Measurements from ENCODE around the gene SORL1-AS1.

Gene SORL1-AS1

DNA sequence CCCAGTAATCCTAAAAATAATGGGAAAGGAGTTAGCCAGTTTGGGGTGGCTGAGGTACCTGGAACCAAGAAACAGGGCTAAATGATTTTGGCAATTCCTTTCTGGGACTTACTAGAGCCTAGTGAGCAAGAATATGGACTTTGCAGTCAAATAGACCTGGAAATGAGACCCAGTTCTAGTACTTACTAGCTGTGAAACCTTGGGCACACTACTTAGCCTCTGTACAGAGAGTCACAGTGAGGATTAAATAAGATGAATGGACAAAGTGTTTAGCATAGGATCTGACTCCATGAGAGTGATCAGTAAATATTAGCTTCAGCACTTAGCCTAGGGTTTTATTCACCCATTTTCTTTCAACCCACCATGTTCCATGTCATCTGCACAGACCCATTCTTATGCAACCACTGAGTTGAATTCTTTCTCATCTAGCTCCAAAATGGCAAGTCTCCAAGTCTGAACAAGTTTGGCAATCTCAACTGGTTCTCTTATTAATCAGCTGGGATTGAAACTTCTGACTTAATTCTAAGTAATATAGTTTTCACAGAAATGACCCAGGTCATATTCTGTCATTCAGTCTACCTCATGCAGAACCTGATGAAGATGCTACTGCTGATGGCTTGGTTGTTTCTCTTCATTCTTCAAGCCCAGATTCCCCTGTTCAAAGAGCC lies 15.6 kb downstream of the SORL1-AS1 start:
- no peak for DNase-seq (ENCODE audit: missing footprints)
- peak; percentile 46 for ATAC-seq
- intact Hi-C loops (cut with DNase I): no loop called here

GRCh38 chr11:121435551-121436511 lies 16.9 kb downstream of the SORL1-AS1 start:
- intact Hi-C loops (cut with DNase I): no loop called here
- no peak for DNase-seq (ENCODE audit: missing footprints)
- ATAC-seq: peak; percentile 28

- DNase-seq (ENCODE audit: missing footprints) (no peak), ATAC-seq (no peak)
- intact Hi-C loops (cut with DNase I): no loop called here
These were observed 17.6 kb downstream of the SORL1-AS1 start for GRCh38 chr11:121435132-121435531.

GRCh38 chr11:121431820-121432526 lies 20.8 kb downstream of the SORL1-AS1 start:
- intact Hi-C loops (cut with DNase I): no loop called here
- DNase-seq (ENCODE audit: missing footprints): no peak
- no peak for ATAC-seq

DNA sequence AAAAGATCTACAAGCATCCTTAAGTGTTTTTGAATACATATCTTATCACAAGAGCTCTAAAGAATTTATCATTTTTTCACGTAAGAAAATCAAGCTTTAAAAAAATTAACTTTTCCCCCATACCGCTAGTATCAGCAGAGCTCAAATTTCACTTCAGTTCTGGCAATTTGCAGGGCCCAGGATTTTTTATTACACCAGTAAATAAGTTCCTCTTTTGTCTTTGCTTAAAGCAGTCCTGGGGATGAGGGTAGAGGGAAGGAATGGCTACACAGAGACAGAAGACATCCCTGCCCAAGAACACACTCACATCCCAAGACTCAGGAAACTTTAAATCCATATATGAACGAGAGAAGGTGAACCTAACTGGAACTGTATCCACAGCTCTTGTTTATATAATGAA lies 23.2 kb downstream of the SORL1-AS1 start:
- ATAC-seq (no peak), DNase-seq (ENCODE audit: missing footprints) (no peak)
- intact Hi-C loops (cut with DNase I): no loop called here

DNA sequence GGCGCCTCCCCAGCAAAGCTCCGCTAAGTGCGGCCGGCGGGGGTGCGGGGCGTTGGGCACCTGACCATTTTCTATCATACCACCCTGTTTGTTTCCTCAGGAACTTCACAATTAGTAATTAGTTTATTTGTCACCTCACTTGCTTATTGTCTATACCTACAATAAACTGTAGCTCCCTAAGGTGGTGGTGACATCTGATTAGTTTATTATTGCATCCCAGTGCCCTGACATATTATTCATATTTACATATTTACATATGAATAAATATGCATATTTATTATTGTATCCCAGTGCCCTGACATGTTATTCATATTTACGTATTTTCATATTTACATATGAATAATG lies 25.4 kb downstream of the SORL1-AS1 start:
- intact Hi-C loops (cut with DNase I): no loop called here
- ATAC-seq: no peak
- no peak for DNase-seq (ENCODE audit: missing footprints)

- intact Hi-C loops (cut with DNase I): no loop called here
- DNase-seq (ENCODE audit: missing footprints) (peak; percentile 80), ATAC-seq (peak; percentile 85)
These were observed 26.0 kb downstream of the SORL1-AS1 start for GRCh38 chr11:121426476-121427399.

DNA sequence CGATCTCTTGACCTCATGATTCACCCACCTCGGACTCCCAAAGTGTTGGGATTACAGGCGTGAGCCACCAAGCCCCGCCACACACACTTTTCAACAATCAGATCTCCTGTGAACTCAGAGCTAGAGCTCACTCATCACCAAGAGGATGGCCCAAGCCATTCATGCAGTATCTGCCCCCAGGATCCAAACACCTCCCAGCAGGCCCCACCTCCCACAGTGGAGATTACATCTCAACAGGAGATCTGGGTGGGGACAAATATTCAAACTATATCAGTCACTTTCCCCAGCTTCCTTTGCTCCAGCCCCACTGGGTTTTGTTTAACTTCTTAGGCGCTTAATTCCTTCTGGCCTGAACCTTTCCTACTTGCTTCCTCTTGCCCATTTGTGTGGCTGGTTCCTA lies 26.9 kb downstream of the SORL1-AS1 start:
- intact Hi-C loops (cut with DNase I): no loop called here
- ATAC-seq: no peak
- DNase-seq (ENCODE audit: missing footprints): no peak

- intact Hi-C loops (cut with DNase I): no loop called here
- no peak for DNase-seq (ENCODE audit: missing footprints)
- no peak for ATAC-seq
These were observed 30.1 kb downstream of the SORL1-AS1 start for GRCh38 chr11:121422675-121423074.

DNA sequence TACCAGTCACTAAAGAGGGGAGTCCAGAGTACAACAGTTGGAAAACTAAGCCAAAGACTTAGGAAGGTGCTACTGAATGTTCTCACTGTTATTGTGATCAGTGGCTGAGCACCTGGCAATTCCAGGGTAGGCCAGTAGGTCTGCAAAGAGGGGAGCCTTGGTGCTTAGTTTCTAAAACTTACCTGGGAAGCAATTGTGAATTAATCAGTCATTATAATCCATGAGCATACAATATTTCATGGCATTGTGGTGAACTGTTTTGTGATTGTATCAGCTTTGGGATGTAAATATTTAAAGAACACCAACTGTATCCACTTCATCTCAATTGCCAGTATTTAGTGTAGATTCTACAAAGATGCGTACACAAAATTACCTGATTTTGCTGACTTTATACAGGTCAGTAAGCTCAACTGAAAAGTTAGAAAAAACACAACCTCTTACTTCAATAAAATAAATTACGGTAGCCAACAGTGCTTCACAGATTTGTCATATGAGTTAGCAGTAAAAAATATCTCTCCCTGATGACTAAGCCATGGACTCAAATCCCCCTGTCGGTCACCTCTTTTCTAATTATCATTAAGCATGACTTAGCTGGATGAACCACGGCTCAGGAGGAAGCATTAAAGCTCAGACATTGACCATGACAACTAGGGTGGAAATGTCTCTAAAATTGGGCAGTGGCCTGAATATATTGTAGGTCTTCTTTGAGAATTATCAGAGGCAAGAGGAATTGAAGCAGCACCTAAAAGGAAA lies 31.4 kb downstream of the SORL1-AS1 start:
- ATAC-seq (no peak), DNase-seq (ENCODE audit: missing footprints) (no peak)
- intact Hi-C loops (cut with DNase I): no loop called here

- ATAC-seq (no peak), DNase-seq (ENCODE audit: missing footprints) (no peak)
- intact Hi-C loops (cut with DNase I): no loop called here
These were observed 32.4 kb downstream of the SORL1-AS1 start for GRCh38 chr11:121420398-121420797.

- no peak for DNase-seq (ENCODE audit: missing footprints)
- no peak for ATAC-seq
- intact Hi-C loops (cut with DNase I): no loop called here
These were observed 32.9 kb downstream of the SORL1-AS1 start for GRCh38 chr11:121419836-121420235.

DNA sequence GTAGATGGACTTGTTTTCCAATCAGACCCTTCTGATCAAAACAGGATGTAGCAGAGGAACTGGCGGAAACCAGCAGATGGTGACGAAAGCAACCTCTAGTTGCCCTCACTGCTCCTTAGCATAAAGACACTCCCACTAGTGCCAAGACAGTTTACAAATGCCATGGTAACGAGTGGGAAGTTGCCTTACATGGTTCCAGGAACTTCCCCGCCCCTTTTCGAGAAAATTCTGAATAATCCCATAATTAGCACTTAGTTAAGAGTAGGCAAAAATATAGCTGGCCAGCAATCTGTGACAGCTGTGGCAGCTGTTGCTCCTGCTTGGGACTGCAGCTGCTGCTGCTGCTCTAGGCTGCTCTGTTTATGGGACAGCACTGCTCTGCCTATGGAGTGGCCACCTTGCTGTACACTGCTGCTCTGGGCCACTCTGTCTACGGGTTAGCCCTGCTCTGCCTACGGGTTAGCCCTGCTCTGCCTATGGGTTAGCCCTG lies 34.1 kb downstream of the SORL1-AS1 start:
- intact Hi-C loops (cut with DNase I): no loop called here
- peak; percentile 49 for ATAC-seq
- peak; percentile 72 for DNase-seq (ENCODE audit: missing footprints)

DNA sequence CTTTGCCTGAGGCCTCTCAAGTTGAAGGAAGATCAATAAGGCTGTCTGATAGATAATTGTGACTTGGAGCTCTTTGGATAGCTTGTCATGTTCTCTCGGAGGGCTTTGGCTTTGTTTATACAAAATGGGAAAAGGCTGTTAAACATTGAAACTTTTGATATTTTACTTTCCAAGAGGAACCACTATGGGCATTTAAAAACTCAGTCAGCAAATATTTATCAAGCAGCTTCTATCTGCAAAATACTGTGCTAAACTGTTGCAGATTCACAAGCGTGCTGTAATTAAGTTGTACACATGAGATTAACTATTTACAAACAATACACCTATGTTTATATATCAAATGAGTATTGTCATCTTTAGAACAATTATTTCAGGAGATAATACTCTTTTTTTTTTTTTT lies 35.2 kb downstream of the SORL1-AS1 start:
- no peak for ATAC-seq
- DNase-seq (ENCODE audit: missing footprints): no peak
- intact Hi-C loops (cut with DNase I): no loop called here

DNA sequence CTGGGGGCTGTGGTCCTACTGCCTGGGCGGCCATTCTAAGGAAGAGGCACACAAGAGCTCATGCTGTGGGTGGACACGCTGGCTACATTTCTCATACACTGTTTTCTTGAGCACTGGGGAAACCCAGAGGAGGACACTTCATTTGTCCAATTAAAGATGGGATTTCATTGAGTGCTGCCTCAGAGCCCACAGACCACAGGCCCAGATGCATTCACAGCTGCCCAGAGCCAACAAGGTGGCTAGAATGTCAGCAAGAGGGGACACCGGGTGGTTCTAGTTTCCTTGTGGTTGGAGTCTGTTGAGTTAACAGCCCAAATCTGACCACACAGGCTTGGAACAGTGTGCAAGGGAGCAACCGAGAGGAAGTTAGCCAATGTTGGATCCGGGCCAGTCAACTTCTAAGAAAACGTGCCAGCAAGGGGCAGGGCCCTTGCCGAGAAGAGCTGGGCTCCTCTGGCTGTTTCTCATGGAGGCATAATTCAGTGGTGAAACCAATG lies 35.7 kb downstream of the SORL1-AS1 start:
- ATAC-seq (peak; percentile 94), DNase-seq (ENCODE audit: missing footprints) (peak; percentile 91)
- intact Hi-C loops (cut with DNase I): no loop called here

DNA sequence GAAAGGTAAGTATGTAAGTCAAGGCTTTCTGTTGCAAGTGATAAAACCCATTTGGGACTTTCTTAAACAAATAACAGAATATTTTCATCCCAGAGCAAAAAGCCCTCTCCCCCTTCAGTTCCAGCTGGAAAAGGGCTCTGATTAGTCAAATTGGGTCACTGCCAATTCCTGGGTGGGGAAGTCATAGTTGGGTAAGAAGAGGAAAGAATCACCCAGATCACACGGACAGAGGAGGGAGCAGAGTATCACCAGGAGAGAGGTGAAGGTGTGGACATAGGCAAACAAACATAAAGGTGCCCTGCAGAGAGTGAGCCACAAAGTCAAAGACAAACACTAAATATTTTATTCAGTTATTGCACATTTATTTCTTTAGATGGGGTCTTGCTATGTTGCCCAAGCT lies 36.9 kb downstream of the SORL1-AS1 start:
- intact Hi-C loops (cut with DNase I): no loop called here
- DNase-seq (ENCODE audit: missing footprints) (no peak), ATAC-seq (no peak)

DNA sequence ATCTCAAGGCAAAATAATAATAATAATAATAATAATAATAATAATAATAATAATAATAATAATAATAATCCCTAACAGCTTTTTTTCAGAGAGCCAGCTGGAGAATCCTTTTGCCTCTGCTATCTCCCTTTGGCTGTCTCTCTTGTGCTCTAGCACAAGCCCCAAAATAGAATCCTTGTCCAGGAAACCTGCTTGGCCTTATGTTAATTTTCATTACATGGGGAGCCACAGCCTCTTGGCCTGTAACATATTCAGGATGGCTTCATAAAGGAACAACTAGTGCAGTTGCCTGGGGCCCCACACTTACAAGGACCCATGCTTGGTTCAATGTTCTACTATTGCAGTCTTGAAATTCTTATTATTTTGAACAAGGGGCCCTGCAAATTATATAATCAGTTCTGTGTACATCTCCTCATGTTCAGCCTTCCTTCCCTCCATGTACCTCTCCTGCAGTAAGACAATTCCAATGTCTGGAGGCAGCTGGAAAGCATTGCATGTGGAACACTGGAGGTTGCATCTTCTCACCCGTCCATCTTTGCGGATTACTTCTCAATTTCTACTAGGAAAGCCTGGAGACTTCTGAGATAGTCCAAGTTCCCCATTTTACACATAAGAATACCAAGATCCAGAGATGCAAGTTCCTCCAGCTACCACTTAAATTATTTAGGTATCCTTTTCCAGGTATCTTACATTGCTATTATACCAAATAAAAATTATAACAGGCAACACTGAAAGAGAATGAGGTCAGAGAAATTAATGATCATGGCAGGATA lies 38.4 kb downstream of the SORL1-AS1 start:
- ATAC-seq (no peak), DNase-seq (ENCODE audit: missing footprints) (no peak)
- intact Hi-C loops (cut with DNase I): no loop called here
